A673 (cell line): ENCODE results near the gene PHIP. TPM values are rescaled to one million over a fixed set of nuclear protein-coding genes. Genes with fewer than 3 reads are reported as not detected.
"Not testable (repeated sequence)": the region's sequence is repeated elsewhere in the genome, so short reads cannot be mapped to it uniquely, and the experiment has no call there.

Source experiments
- BruUV-seq: library from RNA; stranded (reverse); fragments of 400-500 nt; replicated peaks from 2 replicates; lab custom pipeline; 2021; lab: Mats Ljungman, UMichigan
- CTCF ChIA-PET: fragments of 300-600 bp; sonication (Branson Sonifier 250); formaldehyde crosslinking; loops from one replicate; lab custom pipeline; 2022; ENCODE audit warnings: antibody characterized with exemption; lab: Charles Lee
- POLR2A ChIA-PET: fragments of 300-600 bp; sonication (Branson Sonifier 250); formaldehyde crosslinking; loops from one replicate; lab custom pipeline; 2022; ENCODE audit warnings: antibody characterized with exemption; ENCODE audit not compliant: low non-redundant PET; lab: Charles Lee
- DNase-seq: peaks from one replicate; pipeline ENCODE4 v3.0.0-alpha.2; 2015; ENCODE audit warnings: low spot score
- H3K27ac ChIP-seq: fragments of 200-600 bp; sonication (generic); 2 replicates; pipeline ENCODE4 v1.5.1; 2016; ENCODE audit warnings: mixed run types, low read depth, mild to moderate bottlenecking, mixed read lengths, antibody characterized with exemption, low read length; ENCODE audit not compliant: poor library complexity, severe bottlenecking
- H3K27me3 ChIP-seq: fragments of 200-600 bp; sonication (generic); replicated peaks from 2 replicates; pipeline ENCODE4 v1.6.1; 2017; ENCODE audit warnings: mixed run types, low read depth, mild to moderate bottlenecking, mixed read lengths, antibody characterized with exemption, low read length; ENCODE audit not compliant: insufficient read depth, poor library complexity
- H3K36me3 ChIP-seq: fragments of 200-600 bp; sonication (generic); 2 replicates; pipeline ENCODE4 v1.6.1; 2016; ENCODE audit warnings: mixed run types, mild to moderate bottlenecking, mixed read lengths, antibody characterized with exemption, low read length; ENCODE audit not compliant: insufficient read depth, poor library complexity, severe bottlenecking
- H3K4me1 ChIP-seq: fragments of 200-600 bp; sonication (generic); 2 replicates; pipeline ENCODE4 v1.6.1; 2017; ENCODE audit warnings: mixed run types, mild to moderate bottlenecking, mixed read lengths, antibody characterized with exemption, low read length; ENCODE audit not compliant: insufficient read depth, poor library complexity, severe bottlenecking
- H3K4me3 ChIP-seq: fragments of 200-600 bp; sonication (generic); 2 replicates; pipeline ENCODE4 v1.5.1; 2016; ENCODE audit warnings: low read depth, mixed run types, mild to moderate bottlenecking, mixed read lengths, low read length; ENCODE audit not compliant: poor library complexity, severe bottlenecking
- H3K9me3 ChIP-seq: fragments of 200-600 bp; sonication (generic); 2 replicates; pipeline ENCODE4 v1.6.1; 2016; ENCODE audit warnings: mixed run types, low read depth, mild to moderate bottlenecking, mixed read lengths, antibody characterized with exemption, low read length; ENCODE audit not compliant: poor library complexity, severe bottlenecking
- EZH2 ChIP-seq: fragments of 200-600 bp; sonication (generic); IDR thresholded peaks from 2 replicates; pipeline ENCODE4 v1.6.1; 2017; ENCODE audit warnings: borderline replicate concordance, low read depth, mild to moderate bottlenecking, mixed read lengths, antibody characterized with exemption, low read length; ENCODE audit not compliant: poor library complexity, severe bottlenecking
- intact Hi-C: fragments of 100-400 bp; cut with micrococcal nuclease; formaldehyde crosslinking; loops from one replicate; pipeline ENCODE4 v1.10.0; 2022; ENCODE audit not compliant: unreplicated experiment
- total RNA-seq: library from RNA; stranded (reverse); gene quantifications from 2 replicates; pipeline ENCODE4 v1.2.3, GENCODE V29; 2021
- TF ChIP-seq, protein P1 (sequence below): fragments of 300-800, 200-600 bp; sonication (generic); conservative IDR thresholded peaks from 2 replicates; pipeline ENCODE4 v1.5.1; 2017; ENCODE audit warnings: low read depth, mild to moderate bottlenecking, antibody characterized with exemption, low read length, moderate library complexity, mixed read lengths

Gene PHIP
- total RNA-seq, 1 experiment from 2014 or later, result 42.5 TPM

DNA sequence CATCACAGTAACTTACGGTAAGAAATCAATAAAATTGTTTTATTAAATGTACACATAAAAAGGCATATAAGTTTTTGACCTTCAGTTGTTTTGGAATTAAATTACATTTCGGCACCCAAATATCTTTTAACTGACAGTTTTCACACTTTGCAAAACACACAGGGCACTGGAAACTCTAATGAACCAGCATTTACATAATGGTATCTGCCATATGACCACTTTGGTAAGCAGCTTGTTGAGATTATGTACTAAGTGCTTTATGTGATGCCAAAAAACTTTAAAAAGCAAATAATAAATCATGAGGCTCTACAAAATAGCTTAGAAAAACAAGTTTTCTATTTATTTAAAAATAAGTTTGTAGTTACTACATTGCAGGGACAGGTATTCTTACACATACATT is 142.5 kb downstream of the PHIP start:
- Histone ChIP-seq H3K27ac (no peak overlapping the region), H3K9me3 (no peaks in the 10 kb centered on the region), H3K4me1 (no peaks in the 10 kb centered on the region), H3K36me3 (peaks cover 20% of the 10 kb centered on the region), H3K27me3 (no peaks in the 10 kb centered on the region), H3K4me3 (no peak overlapping the region)
- intact Hi-C loops, result no loop called here
- CTCF ChIA-PET, result no interaction called here
- BruUV-seq, result no TSS peak
- no peak for DNase-seq
- POLR2A ChIA-PET, result no interaction called here
- TF ChIP-seq EZH2, result no peak
- TF ChIP-seq, protein P1, sequence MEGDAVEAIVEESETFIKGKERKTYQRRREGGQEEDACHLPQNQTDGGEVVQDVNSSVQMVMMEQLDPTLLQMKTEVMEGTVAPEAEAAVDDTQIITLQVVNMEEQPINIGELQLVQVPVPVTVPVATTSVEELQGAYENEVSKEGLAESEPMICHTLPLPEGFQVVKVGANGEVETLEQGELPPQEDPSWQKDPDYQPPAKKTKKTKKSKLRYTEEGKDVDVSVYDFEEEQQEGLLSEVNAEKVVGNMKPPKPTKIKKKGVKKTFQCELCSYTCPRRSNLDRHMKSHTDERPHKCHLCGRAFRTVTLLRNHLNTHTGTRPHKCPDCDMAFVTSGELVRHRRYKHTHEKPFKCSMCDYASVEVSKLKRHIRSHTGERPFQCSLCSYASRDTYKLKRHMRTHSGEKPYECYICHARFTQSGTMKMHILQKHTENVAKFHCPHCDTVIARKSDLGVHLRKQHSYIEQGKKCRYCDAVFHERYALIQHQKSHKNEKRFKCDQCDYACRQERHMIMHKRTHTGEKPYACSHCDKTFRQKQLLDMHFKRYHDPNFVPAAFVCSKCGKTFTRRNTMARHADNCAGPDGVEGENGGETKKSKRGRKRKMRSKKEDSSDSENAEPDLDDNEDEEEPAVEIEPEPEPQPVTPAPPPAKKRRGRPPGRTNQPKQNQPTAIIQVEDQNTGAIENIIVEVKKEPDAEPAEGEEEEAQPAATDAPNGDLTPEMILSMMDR, result no peak

DNA sequence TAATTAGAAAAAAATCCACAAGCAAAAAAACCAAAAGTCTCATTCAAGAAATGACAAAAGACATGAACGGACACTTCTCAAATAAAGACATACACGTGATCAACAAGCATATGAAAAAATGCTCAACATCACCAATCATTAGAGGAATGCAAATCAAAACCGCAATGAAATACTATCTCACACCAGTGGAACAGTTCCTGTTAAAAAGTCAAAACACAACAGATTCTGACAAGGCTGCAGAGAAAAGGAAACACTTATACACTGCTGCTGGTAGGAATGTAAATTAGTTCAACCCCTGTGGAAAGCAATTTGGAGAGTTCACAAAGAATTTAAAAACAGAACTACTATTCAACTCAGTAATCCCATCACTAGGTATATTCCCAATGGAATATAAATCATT is 152.7 kb downstream of the PHIP start:
- intact Hi-C loops, result no loop called here
- no peak for TF ChIP-seq EZH2
- TF ChIP-seq, protein P1, result no peak
- H3K36me3 ChIP-seq, result no peaks in the 10 kb centered on the region
- H3K27ac ChIP-seq, result no peak overlapping the region
- H3K4me3 ChIP-seq, result no peak overlapping the region
- no TSS peak for BruUV-seq
- CTCF ChIA-PET, result no interaction called here
- H3K27me3 ChIP-seq, result no peaks in the 10 kb centered on the region
- DNase-seq, result no peak
- peaks cover 3% of the 10 kb centered on the region for H3K9me3 ChIP-seq
- H3K4me1 ChIP-seq, result no peaks in the 10 kb centered on the region
- POLR2A ChIA-PET, result no interaction called here

DNA sequence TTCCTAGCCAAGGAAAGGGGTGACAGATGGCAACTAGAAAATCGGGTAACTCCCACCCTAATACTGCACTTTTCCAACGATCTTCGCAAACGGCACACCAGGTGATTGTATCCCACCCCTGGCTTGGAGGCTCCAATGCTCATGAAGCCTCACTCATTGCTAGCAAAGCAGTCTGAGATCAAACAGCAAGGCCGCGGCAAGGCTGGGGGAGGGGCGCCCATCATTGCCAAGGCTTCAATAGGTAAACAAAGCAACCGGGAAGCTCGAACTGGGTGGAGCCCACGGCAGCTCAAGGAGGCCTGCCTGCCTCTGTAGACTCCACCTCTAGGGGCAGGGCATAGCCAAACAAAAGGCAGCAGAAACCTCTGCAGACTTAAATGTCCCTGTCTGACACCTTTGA is 156.9 kb downstream of the PHIP start:
- DNase-seq, H3K4me1 ChIP-seq, POLR2A ChIA-PET, BruUV-seq, H3K4me3 ChIP-seq, H3K27ac ChIP-seq, intact Hi-C loops, CTCF ChIA-PET, H3K27me3 ChIP-seq, H3K36me3 ChIP-seq: not testable (repeated sequence)
- peaks cover 27% of the 10 kb centered on the region for H3K9me3 ChIP-seq

DNA sequence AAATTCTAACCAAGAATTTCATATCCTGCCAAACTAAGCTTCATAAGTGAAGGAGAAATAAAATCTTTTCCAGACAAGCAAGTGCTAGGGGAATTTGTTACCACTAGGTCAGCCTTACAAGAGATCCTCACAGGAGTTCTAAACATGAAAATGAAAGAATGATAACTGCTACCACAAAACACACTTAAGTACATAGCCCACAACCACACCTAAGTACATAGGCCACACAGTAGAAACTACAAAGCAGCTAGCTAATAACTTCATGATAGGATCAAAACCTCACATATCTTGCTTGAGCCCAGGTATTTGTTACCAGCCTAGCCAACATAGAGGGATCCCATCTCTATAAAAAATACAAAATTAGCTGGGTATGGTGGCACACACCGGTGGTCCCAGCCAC is 160.3 kb downstream of the PHIP start:
- ChIA-PET CTCF (no interaction called here), POLR2A (no interaction called here)
- intact Hi-C loops, result no loop called here
- Histone ChIP-seq H3K27ac (no peak overlapping the region), H3K36me3 (no peaks in the 10 kb centered on the region), H3K9me3 (peaks cover 27% of the 10 kb centered on the region), H3K4me3 (no peak overlapping the region), H3K4me1 (no peaks in the 10 kb centered on the region), H3K27me3 (no peaks in the 10 kb centered on the region)
- DNase-seq, result no peak
- BruUV-seq, result no TSS peak
- TF ChIP-seq, protein P1, result no peak
- no peak for TF ChIP-seq EZH2
